Suppressor macrophage treated with lipopolysaccharide for 1 hour (primary cell): ENCODE data around the gene PET100.

Source experiments
- DNase-seq, 3 donors: peaks; one replicate each; pipeline ENCODE4 v3.0.0-alpha.2; 2020 to 2022

The PET100 gene

DNA sequence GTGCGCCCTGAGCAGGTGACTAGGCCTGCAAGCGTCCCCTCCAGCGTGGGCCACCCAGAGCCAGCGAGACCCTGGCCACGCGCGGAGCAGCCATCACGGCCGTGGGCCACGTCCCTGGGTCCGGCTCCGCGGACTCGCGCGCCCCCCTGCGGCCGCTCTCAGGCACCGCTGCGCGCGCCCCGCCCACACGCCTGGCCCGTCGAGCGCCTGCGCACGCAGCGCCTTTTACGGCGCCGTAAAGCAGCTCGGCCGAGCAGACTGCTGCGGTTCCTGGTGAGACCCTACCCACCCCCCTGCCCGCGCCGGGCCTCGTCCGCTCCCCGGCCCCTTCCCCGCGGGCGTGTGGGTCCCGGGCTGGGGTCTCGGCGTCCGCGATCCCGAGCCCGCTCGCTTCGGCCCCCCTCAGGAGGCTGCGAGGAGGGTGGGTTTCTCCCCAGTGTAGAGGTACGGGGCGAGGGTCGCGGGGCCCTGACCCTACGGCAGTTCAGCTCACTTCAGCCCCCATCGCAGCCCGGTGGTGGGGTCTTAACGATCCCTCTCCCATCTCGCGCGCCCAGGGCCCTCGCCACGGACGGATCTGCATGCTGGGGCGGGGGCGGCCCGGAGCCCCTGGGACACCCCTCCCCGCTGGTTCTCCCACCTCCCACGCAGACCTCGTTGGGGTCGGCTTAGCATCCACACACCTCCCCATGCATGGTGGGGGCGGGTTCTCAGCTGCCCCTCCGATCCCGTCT, 51.2 kb downstream of the PET100 start, which contains the start of gene TRAPPC5:
TSS of gene TRAPPC5 (plus strand) at position 228 of the 734 bp plus-strand sequence. CDS start 1,421 bp downstream, outside the sequence.
- peak; percentile 90 to 97 (median 96) for DNase-seq
